Fibroblast of lung (primary cell): ENCODE data around the gene EIF4G1. TPM values are rescaled to one million over a fixed set of nuclear protein-coding genes. Genes with fewer than 3 reads are reported as not detected.
A peak's percentile ranks its signal among the peaks of the same experiment; 100 is the strongest.

ENCODE experiments used
- DNase-seq, 2 donors: peaks; one replicate each; pipeline versions ENCODE4 v3.0.0 to v3.0.0-alpha.2; 2010; ENCODE audit warnings: low read depth in 2 of 2
- H2AFZ ChIP-seq: 2 replicates; pipeline ENCODE4 v1.5.1; 2012; ENCODE audit warnings: low read length, control low read depth, inconsistent platforms
- H3K27ac ChIP-seq: 2 replicates; pipeline ENCODE4 v1.5.1; 2011; ENCODE audit warnings: low read length, control low read depth; ENCODE audit not compliant: insufficient read depth
- H3K27me3 ChIP-seq: 2 replicates; pipeline ENCODE4 v1.5.1; 2011; ENCODE audit warnings: mild to moderate bottlenecking, low read length; ENCODE audit not compliant: control insufficient read depth, insufficient read depth
- H3K36me3 ChIP-seq: 2 replicates; pipeline ENCODE4 v1.5.1; 2011; ENCODE audit warnings: low read length; ENCODE audit not compliant: control insufficient read depth, insufficient read depth
- H3K4me1 ChIP-seq: 2 replicates; pipeline ENCODE4 v1.5.1; 2011; ENCODE audit warnings: low read length; ENCODE audit not compliant: control insufficient read depth, insufficient read depth; ENCODE audit errors: extremely low read depth
- H3K4me2 ChIP-seq: 2 replicates; pipeline ENCODE4 v1.5.1; 2011; ENCODE audit warnings: low read length, control low read depth; ENCODE audit not compliant: insufficient read depth; ENCODE audit errors: extremely low read depth
- H3K4me3 ChIP-seq, 4 experiments: fragments of 200-600 bp in 1 of 4; sonication (generic) in 1 of 4; replicated peaks in 1 of 4; 2 replicates each; pipeline ENCODE4 v1.5.1; 2011 to 2016; ENCODE audit warnings: low read length in 4 of 4, low read depth in 3 of 4, mild to moderate bottlenecking in 3 of 4, control low read depth in 2 of 4, inconsistent platforms in 1 of 4, mixed read lengths in 1 of 4; ENCODE audit not compliant: insufficient read depth in 1 of 4; ENCODE audit errors: control extremely low read depth in 1 of 4
- H3K79me2 ChIP-seq: 2 replicates; pipeline ENCODE4 v1.5.1; 2012; ENCODE audit warnings: mild to moderate bottlenecking, low read length, inconsistent platforms; ENCODE audit not compliant: control insufficient read depth, insufficient read depth
- H3K9ac ChIP-seq: 2 replicates; pipeline ENCODE4 v1.5.1; 2011; ENCODE audit warnings: mild to moderate bottlenecking, low read length, control low read depth; ENCODE audit not compliant: insufficient read depth
- H3K9me3 ChIP-seq: 2 replicates; pipeline ENCODE4 v1.5.1; 2012; ENCODE audit warnings: low read depth, low read length; ENCODE audit not compliant: control insufficient read depth, insufficient read depth
- H4K20me1 ChIP-seq: 2 replicates; pipeline ENCODE4 v1.5.1; 2011; ENCODE audit warnings: low read length; ENCODE audit not compliant: control insufficient read depth, insufficient read depth; ENCODE audit errors: extremely low read depth
- EZH2 ChIP-seq: IDR thresholded peaks from 2 replicates; pipeline ENCODE4 v1.5.1; 2012; ENCODE audit warnings: low read length, control low read depth, mild to moderate bottlenecking; ENCODE audit errors: missing control alignments
- polyA plus RNA-seq, 2 donors: library from polyadenylated mRNA; depleted of rRNA in 1 of 2; stranded (reverse) in 1 of 2; unstranded in 1 of 2; fragments of >200 nt; gene quantifications; 2 replicates each; pipeline ENCODE4 v1.2.1, GENCODE V29; 2011 to 2012; ENCODE audit warnings: missing spikeins in 1 of 2
- total RNA-seq: library from RNA; depleted of rRNA; stranded (reverse); fragments of >200 nt; gene quantifications from 2 replicates; pipeline ENCODE4 v1.2.1, GENCODE V29; 2014
- TF ChIP-seq, protein P1 (sequence below), 2 donors: IDR thresholded peaks in 1 of 2; conservative IDR thresholded peaks in 1 of 2; 1 replicate in 1 of 2; 2 replicates in 1 of 2; pipeline ENCODE4 v1.5.1; 2011 to 2012; ENCODE audit warnings: low read length in 2 of 2, control low read depth in 1 of 2, inconsistent platforms in 1 of 2, low read depth in 1 of 2, mild to moderate bottlenecking in 1 of 2

Gene EIF4G1
- total and polyA plus RNA-seq, 2 donors (not counting 1 experiment from before 2014, with no cell fraction given), result 235 to 263 TPM

DNA sequence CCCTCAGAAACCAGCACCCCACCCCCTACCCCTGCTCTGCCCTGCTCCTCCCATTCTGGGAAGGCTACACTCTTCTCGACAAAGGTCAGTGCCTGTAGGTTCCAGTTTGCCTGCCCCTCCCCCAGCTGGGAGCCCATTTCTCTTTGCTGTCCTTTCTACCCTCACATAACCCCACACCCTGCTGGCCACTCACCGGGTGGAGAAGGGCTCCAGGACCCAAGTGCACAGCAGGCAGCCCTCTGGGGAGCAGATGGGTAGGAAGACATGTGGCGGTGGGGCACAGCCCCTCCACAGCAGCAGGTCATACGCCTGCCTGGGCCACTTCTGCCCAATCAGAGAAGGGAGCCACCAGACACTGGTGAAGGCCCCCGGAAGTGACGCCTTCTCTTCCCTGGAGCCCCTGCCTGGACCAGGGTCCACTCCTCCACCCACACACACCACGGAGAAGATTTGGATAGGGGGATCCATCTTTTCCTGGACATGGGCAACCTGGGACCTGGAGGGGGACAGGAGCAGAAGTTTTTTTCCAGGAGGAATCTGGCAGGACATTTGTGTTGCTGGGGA, 63.6 kb downstream of the EIF4G1 start, which contains the start of gene THPO:
THPO (minus strand) TSS at position 326 of the 564 bp plus-strand sequence. CDS start 1,948 bp downstream, outside the sequence.
- Histone ChIP-seq H3K27ac (no peak within 1 kb of the TSS), H2AFZ (no peak within 1 kb of the TSS), H3K9me3 (no peaks in the 10 kb centered on the region), H3K4me3 (no peak within 1 kb of the TSS), H3K4me1 (no peaks in the 10 kb centered on the region), H3K4me2 (no peak within 1 kb of the TSS), H3K9ac (no peak within 1 kb of the TSS), H4K20me1 (no peaks in the 10 kb centered on the region), H3K36me3 (no peaks in the 10 kb centered on the region), H3K27me3 (peaks cover 39% of the 10 kb centered on the region), H3K79me2 (no peaks in the 10 kb centered on the region)
- TF ChIP-seq EZH2, result no peak
- DNase-seq, result no peak

DNA sequence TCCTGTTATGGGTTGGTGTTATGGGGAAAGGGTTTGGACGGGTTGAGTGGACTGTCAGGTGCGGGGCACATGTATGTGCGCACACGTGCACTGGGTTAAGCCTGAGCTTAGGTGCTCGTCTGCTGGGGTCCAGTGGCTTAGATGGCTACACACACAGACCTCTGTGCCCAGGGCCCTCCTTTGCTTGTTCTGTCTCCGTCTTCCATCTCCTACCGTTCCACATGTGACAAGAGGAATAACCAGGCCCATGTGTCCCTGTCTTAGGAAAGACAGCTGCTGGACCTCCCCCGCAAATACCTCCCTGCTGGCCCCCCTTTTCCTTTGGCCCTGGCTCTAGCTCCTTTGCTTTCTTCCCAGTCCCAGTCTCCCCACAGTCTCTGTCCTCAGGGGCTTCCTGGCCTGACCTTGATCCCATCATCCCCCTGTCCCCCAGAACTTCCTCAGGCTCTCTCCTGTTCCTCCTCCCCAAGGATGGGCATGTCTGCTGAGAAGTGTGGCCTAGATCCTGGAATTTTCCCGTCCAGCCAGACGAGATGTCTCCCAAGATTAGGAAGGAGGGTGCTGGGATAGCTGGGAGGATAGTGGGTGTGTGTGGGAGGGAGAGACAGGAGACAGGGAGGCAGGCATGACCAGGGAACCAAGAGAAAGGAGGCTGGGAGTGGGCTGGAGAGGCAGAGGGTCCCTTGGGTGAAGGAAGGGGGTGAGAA, 64.4 kb downstream of the EIF4G1 start:
- Histone ChIP-seq H3K4me3 (no peak overlapping the region), H3K9ac (no peak overlapping the region), H3K27me3 (peaks cover 39% of the 10 kb centered on the region), H2AFZ (no peak overlapping the region), H3K36me3 (no peaks in the 10 kb centered on the region), H3K9me3 (no peaks in the 10 kb centered on the region), H3K4me2 (no peak overlapping the region), H4K20me1 (no peaks in the 10 kb centered on the region), H3K27ac (no peak overlapping the region), H3K4me1 (no peaks in the 10 kb centered on the region), H3K79me2 (no peaks in the 10 kb centered on the region)
- DNase-seq, result no peak
- no peak for TF ChIP-seq EZH2
- TF ChIP-seq, protein P1, sequence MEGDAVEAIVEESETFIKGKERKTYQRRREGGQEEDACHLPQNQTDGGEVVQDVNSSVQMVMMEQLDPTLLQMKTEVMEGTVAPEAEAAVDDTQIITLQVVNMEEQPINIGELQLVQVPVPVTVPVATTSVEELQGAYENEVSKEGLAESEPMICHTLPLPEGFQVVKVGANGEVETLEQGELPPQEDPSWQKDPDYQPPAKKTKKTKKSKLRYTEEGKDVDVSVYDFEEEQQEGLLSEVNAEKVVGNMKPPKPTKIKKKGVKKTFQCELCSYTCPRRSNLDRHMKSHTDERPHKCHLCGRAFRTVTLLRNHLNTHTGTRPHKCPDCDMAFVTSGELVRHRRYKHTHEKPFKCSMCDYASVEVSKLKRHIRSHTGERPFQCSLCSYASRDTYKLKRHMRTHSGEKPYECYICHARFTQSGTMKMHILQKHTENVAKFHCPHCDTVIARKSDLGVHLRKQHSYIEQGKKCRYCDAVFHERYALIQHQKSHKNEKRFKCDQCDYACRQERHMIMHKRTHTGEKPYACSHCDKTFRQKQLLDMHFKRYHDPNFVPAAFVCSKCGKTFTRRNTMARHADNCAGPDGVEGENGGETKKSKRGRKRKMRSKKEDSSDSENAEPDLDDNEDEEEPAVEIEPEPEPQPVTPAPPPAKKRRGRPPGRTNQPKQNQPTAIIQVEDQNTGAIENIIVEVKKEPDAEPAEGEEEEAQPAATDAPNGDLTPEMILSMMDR (conservative IDR thresholded peaks at IDR 0.05 in 1 of 2, IDR thresholded peaks at IDR 0.05 in 1 of 2; ENCODE audit: low read depth in 1 of 2, low read length in 2 of 2), result no peak

DNA sequence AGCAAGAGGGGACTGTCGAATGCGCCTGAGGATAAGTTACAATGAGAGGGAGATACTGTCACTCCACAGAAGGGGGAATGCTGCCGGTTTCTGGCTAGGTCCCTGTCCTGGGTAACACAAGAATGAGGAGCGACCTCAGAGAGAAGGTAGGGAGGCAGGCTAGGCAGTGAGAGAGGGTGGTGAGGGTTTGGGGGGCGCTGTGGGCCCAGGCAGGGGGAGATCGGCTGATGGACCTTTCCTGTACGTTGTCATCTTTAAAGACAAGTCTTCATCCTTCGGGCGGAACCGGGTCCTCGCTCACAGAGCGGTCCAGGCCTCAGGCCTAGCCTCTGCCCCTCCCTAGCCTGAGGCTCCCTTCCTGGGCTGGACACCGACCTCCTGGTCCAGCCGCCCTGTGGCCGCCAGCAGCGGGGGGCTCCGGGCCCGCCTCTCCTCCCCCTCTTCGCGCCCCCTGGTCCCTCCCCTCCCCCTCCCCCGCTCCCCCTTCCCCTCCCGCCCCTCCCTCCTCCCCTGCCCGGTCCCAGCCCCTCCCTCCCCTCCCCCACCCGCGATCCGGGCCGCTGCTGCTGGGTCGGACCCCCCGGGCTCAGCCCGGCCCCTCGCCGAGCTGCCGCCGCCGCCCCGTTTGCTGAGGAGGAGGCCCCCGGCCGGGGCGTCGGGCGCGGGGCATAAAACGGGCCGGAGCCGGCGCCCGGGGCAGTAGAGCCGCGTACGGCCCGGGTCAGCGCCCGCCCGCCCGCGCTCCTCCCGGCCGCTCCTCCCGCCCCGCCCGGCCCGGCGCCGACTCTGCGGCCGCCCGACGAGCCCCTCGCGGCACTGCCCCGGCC, 65.2 kb downstream of the EIF4G1 start, which contains the start of gene CHRD:
CHRD (plus strand) TSS at position 697 of the 827 bp plus-strand sequence. CDS start 265 bp downstream, outside the sequence.
- H3K4me3 ChIP-seq, result peak within 1 kb of the TSS in 2 of 4 experiments; percentile 21 to 51
- H3K36me3 ChIP-seq, result no peaks in the 10 kb centered on the region
- H3K4me1 ChIP-seq, result no peaks in the 10 kb centered on the region
- H2AFZ ChIP-seq, result no peak within 1 kb of the TSS
- H3K4me2 ChIP-seq, result peak within 1 kb of the TSS; percentile 37
- H3K27ac ChIP-seq, result no peak within 1 kb of the TSS
- no peaks in the 10 kb centered on the region for H4K20me1 ChIP-seq
- peak within 1 kb of the TSS; percentile 27 for H3K9ac ChIP-seq
- H3K27me3 ChIP-seq, result peaks cover 39% of the 10 kb centered on the region
- no peak for DNase-seq
- no peaks in the 10 kb centered on the region for H3K79me2 ChIP-seq
- TF ChIP-seq, protein P1 (conservative IDR thresholded peaks at IDR 0.05 in 1 of 2, IDR thresholded peaks at IDR 0.05 in 1 of 2; ENCODE audit: low read depth in 1 of 2, low read length in 2 of 2), result no peak
- peak; percentile 86 for TF ChIP-seq EZH2
- no peaks in the 10 kb centered on the region for H3K9me3 ChIP-seq
